RWPE1 (cell line): Measurements from ENCODE around the gene TLX1.
"Not testable (repeated sequence)": the region's sequence is repeated elsewhere in the genome, so short reads cannot be mapped to it uniquely, and the experiment has no call there.

Experiments used
- CTCF ChIA-PET: fragments of 350-600 bp; sonication (Branson Sonifier 250); formaldehyde crosslinking; extraction: SDS; loops from one replicate; lab custom pipeline; 2021; lab: Yijun Ruan, JAX
- POLR2A ChIA-PET: fragments of 400-600 bp; formaldehyde crosslinking; extraction: SDS; loops from one replicate; lab custom pipeline; 2020; ENCODE audit warnings: antibody characterized with exemption; ENCODE audit not compliant: low non-redundant PET; lab: Yijun Ruan, JAX
- DNase-seq: peaks from one replicate; pipeline ENCODE4 v3.0.0; 2012; ENCODE audit warnings: low spot score
- H3K27ac ChIP-seq: fragments of 450-650 bp; 2 replicates; pipeline ENCODE4 v1.5.1; 2017
- CTCF ChIP-seq: fragments of 450-650 bp; conservative IDR thresholded peaks from 2 replicates; pipeline ENCODE4 v1.5.1; 2017; ENCODE audit warnings: low read depth, mild to moderate bottlenecking

The TLX1 gene

DNA sequence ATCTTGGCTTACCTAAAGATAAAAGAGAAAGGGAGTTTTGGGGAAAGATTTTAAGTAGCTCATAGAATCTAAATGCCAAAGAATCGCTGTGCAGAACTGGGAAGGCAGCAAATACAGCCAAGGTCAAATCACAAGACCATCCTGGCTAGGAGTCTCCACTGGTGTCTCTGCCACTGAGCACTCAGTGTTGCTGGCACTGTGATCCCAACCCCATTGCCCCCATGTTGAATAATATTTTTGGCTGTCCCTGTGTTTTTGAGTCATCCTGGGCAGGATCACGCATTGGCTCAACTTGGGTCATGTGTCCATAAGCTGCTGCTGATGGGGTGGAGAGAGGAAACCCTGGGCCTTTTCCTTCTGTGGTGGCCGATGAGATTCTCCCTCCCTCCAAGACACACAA lies 21.2 kb downstream of the TLX1 start:
- no peak for DNase-seq
- CTCF ChIA-PET = interaction anchor here (0.7 to 2.4 kb wide), 4 partner anchors 10 to 102 kb away, joined by 3 to 20 read pairs (median 4); no protein-coding TSS in a partner anchor

GRCh38 chr10:101154506-101154905 lies 23.4 kb downstream of the TLX1 start:
- POLR2A ChIA-PET, DNase-seq, H3K27ac ChIP-seq: not testable (repeated sequence)
- CTCF ChIA-PET = interaction anchor here (0.7 to 3.1 kb wide), 4 partner anchors 10 to 313 kb away, joined by 3 to 17 read pairs (median 4); no protein-coding TSS in a partner anchor

More for the DNA sequence above, 21.2 kb downstream of the TLX1 start:
- no peak overlapping the region for H3K27ac ChIP-seq
- TF ChIP-seq CTCF = no peak
- POLR2A ChIA-PET = no interaction called here

- ChIA-PET POLR2A (interaction anchor here (0.5 kb wide), 1 partner anchor 643 kb away, joined by 12 read pairs; no protein-coding TSS in a partner anchor), CTCF (interaction anchor here (1.2 to 3.1 kb wide), 3 partner anchors 14 to 60 kb away, joined by 3 to 17 read pairs (median 13); no protein-coding TSS in a partner anchor)
- no peak overlapping the region for H3K27ac ChIP-seq
- no peak for TF ChIP-seq CTCF
- DNase-seq = no peak
Observed at GRCh38 chr10:101155896-101156295, 24.8 kb downstream of the TLX1 start.

DNA sequence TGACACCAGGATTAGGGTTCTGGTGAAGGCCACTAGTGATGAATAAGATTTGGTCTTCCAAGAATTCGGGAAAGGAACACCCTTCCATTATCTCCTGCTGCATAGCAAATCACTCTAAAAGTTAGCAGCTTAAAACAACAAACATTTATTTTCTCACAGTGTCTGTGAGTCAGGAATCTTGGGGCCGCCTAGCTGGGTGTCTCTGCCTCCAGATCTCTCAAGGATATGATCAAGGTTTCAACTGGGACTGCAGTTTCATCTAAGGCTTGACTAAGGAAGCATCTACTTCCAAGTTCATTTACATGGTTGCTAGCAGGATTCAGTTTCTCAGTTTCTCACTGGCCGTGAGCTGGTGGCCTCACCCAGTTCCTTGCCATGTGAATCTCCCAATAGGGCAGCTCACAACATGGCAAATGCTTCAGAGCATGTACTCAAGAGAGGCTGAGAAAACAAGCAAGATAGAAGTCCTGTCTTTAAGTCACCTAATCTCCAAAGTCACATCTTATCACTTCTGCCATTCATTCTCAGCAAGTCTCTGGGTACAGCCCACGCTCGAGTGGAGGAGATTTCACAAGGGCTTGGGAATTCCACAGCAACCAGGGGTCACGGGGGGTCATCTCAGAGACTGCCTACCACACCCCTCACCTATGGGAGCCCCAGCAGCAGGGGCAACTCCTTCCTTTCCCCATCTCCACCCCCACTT lies 26.8 kb downstream of the TLX1 start:
- ChIA-PET CTCF (interaction anchor here (0.6 to 1.1 kb wide), 5 partner anchors 16 to 758 kb away, joined by 3 to 5 read pairs (median 3); no protein-coding TSS in a partner anchor), POLR2A (no interaction called here)
- TF ChIP-seq CTCF = no peak
- no peak overlapping the region for H3K27ac ChIP-seq
- no peak for DNase-seq

DNA sequence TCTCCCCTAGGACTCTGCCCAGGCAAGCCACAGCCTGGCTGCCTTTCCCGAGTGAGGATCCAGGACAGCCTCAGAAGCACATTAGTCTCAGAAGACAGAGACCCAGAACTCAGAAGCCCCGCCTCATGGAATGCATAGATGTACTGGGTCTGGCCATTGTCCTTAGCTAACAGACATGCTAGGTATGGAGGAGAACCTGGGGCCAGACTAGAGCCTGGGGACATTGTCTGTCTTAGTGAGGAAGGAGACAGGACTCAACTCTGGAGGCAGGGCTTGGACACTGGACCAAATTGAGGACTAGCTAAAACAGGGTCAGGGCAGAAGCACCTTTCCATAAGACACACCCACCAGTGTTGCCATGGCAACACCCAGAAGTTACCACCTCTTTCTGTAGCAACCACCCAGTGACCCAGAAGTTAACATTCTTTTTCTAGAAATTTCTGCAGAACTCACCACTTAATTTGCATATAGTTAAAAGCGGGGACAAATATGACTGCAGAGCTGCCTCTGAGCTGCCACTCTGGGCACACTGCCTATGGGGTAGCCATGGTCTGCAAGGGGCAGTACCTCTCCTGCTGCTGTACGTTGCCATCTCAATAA lies 27.5 kb downstream of the TLX1 start:
- POLR2A ChIA-PET = no interaction called here
- CTCF ChIA-PET = interaction anchor here (0.6 kb wide), 1 partner anchor 275 kb away, joined by 4 read pairs; no protein-coding TSS in a partner anchor
- no peak for DNase-seq
- TF ChIP-seq CTCF = no peak
- H3K27ac ChIP-seq = no peak overlapping the region

- ChIA-PET CTCF (interaction anchor here (0.5 to 1.4 kb wide), 13 partner anchors 18 to 1308 kb away, joined by 3 to 6 read pairs (median 3); no protein-coding TSS in a partner anchor), POLR2A (no interaction called here)
- peak; percentile 92 for TF ChIP-seq CTCF
- no peak overlapping the region for H3K27ac ChIP-seq
- peak; percentile 91 for DNase-seq
Observed at GRCh38 chr10:101161494-101162299, 30.6 kb downstream of the TLX1 start.
